K562 (cell line): ENCODE data around the gene NXF3. TPM values are rescaled to one million over a fixed set of nuclear protein-coding genes. Genes with fewer than 3 reads are reported as not detected.
A peak's percentile ranks its signal among the peaks of the same experiment; 100 is the strongest.

Experiments
- ARID3A ChIP-seq: IDR thresholded peaks from 2 replicates; pipeline ENCODE4 v1.6.1; 2012; ENCODE audit warnings: low read depth, low read length, improper control_type of control experiment, borderline replicate concordance
- DIDO1 ChIP-seq: fragments of 450-650 bp; IDR thresholded peaks from 2 replicates; pipeline ENCODE4 v1.6.1; 2016; ENCODE audit warnings: low read depth, missing biosample characterization, missing genetic modification characterization
- ELF2 ChIP-seq: fragments of 250-450 bp; sonication (Bioruptor Pico); IDR thresholded peaks from 2 replicates; pipeline ENCODE4 v1.5.0; 2021; ENCODE audit warnings: mild to moderate bottlenecking
- ETV1 ChIP-seq: fragments of 450-650 bp; conservative IDR thresholded peaks from 2 replicates; pipeline ENCODE4 v1.6.1; 2016; ENCODE audit warnings: missing genetic modification characterization, control low read depth, low read depth, missing compliant biosample characterization
- FOS ChIP-seq: IDR thresholded peaks from 3 replicates; pipeline ENCODE4 v1.6.1; 2011; ENCODE audit not compliant: insufficient read length; ENCODE audit errors: extremely low read depth
- HDGF ChIP-seq: fragments of 450-650 bp; IDR thresholded peaks from 2 replicates; pipeline ENCODE4 v1.6.1; 2016
- HOXB6 ChIP-seq: fragments of 250-450 bp; sonication (Bioruptor Pico); IDR thresholded peaks from 2 replicates; pipeline ENCODE4 v1.5.1; 2022; ENCODE audit warnings: mild to moderate bottlenecking, borderline replicate concordance
- L3MBTL2 ChIP-seq: fragments of 450-650 bp; IDR thresholded peaks from 2 replicates; pipeline ENCODE4 v1.6.1; 2016; ENCODE audit warnings: mild to moderate bottlenecking, moderate library complexity
- NUFIP1 ChIP-seq: fragments of 450-650 bp; IDR thresholded peaks from 2 replicates; pipeline ENCODE4 v1.6.1; 2018; ENCODE audit not compliant: partially characterized antibody
- PCBP1 ChIP-seq: fragments of 200-400 bp; formaldehyde crosslinking; IDR thresholded peaks from 2 replicates; pipeline ENCODE4 v1.6.1; 2018; ENCODE audit warnings: mild to moderate bottlenecking, low read depth, low read length; ENCODE audit not compliant: poor library complexity, severe bottlenecking
- PPARD ChIP-seq: fragments of 250-450 bp; sonication (Bioruptor Pico); IDR thresholded peaks from 2 replicates; pipeline ENCODE4 v1.8.0; 2022; ENCODE audit warnings: inconsistent platforms, mild to moderate bottlenecking, moderate library complexity
- PRMT5 ChIP-seq: sonication (generic); formaldehyde crosslinking; IDR thresholded peaks from 2 replicates; pipeline ENCODE4 v1.5.0; 2020; ENCODE audit warnings: missing genetic modification reagents
- RCOR1 ChIP-seq, 2 experiments: IDR thresholded peaks; 2 replicates each; pipeline ENCODE4 v1.6.1; 2012; ENCODE audit warnings: low read depth in 2 of 2, low read length in 2 of 2, borderline replicate concordance in 1 of 2, improper control_type of control experiment in 1 of 2
- ZFP1 ChIP-seq: fragments of 450-650 bp; formaldehyde crosslinking; IDR thresholded peaks from 2 replicates; pipeline ENCODE4 v1.4.0; 2020; ENCODE audit warnings: mild to moderate bottlenecking, mixed read lengths
- ZNF12 ChIP-seq: sonication (generic); formaldehyde crosslinking; IDR thresholded peaks from 2 replicates; pipeline ENCODE4 v1.4.0; 2020; ENCODE audit warnings: mild to moderate bottlenecking, missing genetic modification reagents
- ZNF277 ChIP-seq: fragments of 250-450 bp; sonication (Bioruptor Pico); IDR thresholded peaks from 2 replicates; pipeline ENCODE4 v1.8.0; 2022; ENCODE audit warnings: inconsistent platforms, mild to moderate bottlenecking, moderate library complexity, borderline replicate concordance
- ZNF280B ChIP-seq: fragments of 250-450 bp; sonication (Bioruptor Pico); IDR thresholded peaks from 2 replicates; pipeline ENCODE4 v1.5.1; 2021; ENCODE audit warnings: mild to moderate bottlenecking
- ZNF3 ChIP-seq: fragments of 250-450 bp; sonication (Bioruptor Pico); IDR thresholded peaks from 2 replicates; pipeline ENCODE4 v1.5.0; 2021; ENCODE audit warnings: mild to moderate bottlenecking, moderate library complexity
- ZNF699 ChIP-seq: fragments of 250-450 bp; sonication (Bioruptor Pico); IDR thresholded peaks from 2 replicates; pipeline ENCODE4 v1.8.0; 2021; ENCODE audit warnings: mild to moderate bottlenecking, moderate library complexity; ENCODE audit not compliant: insufficient replicate concordance
- ZNF764 ChIP-seq: fragments of 250-450 bp; sonication (Bioruptor Pico); IDR thresholded peaks from 2 replicates; pipeline ENCODE4 v1.4.0; 2020; ENCODE audit warnings: low read depth, mild to moderate bottlenecking, moderate library complexity
- ZNF79 ChIP-seq: fragments of 250-450 bp; sonication (Bioruptor Pico); IDR thresholded peaks from 2 replicates; pipeline ENCODE4 v1.4.0; 2020; ENCODE audit warnings: low read depth, mild to moderate bottlenecking, moderate library complexity
- polyA plus RNA-seq, 8 experiments: library from polyadenylated mRNA; depleted of rRNA in 4 of 8; stranded (reverse) in 5 of 8; unstranded in 3 of 8; fragments of >200 nt; fragmentation: Nextera tagmentation in 2 of 8; fragmentation: Illumina TruSeq in 1 of 8; extraction: Ambion mirVana in 2 of 8; extraction: Trizol in 1 of 8; gene quantifications; 2 replicates each; pipeline versions ENCODE4 v1.2.1 to v1.2.3, GENCODE V29; 2011 to 2014; ENCODE audit warnings: inconsistent platforms in 1 of 8, missing spikeins in 1 of 8
- total RNA-seq, 7 experiments: library from RNA; depleted of rRNA in 6 of 7; stranded (reverse); fragments of >200 nt in 6 of 7; fragmentation: Illumina TruSeq in 2 of 7; extraction: Trizol in 2 of 7; gene quantifications; 2 replicates each; pipeline versions ENCODE4 v1.2.1 to v1.2.3, GENCODE V29; 2011 to 2021; ENCODE audit warnings: low replicate concordance in 1 of 7
- TF ChIP-seq, protein P1 (sequence below): sonication (generic); formaldehyde crosslinking; IDR thresholded peaks from 2 replicates; pipeline ENCODE4 v1.8.0; 2022; ENCODE audit warnings: missing genetic modification reagents, mild to moderate bottlenecking, moderate library complexity, borderline replicate concordance

NXF3 gene
- total and polyA plus RNA-seq, 9 of the 15 experiments (the other 6 are each of a cell fraction or from before 2014, with no cell fraction given) = 0.18 to 0.40 (median 0.28) TPM; not detected in 2

- TF ChIP-seq ZNF280B (CRISPR knock-in tag) = no peak
- no peak for TF ChIP-seq ZFP1 (CRISPR knock-in tag)
- TF ChIP-seq, protein P1, sequence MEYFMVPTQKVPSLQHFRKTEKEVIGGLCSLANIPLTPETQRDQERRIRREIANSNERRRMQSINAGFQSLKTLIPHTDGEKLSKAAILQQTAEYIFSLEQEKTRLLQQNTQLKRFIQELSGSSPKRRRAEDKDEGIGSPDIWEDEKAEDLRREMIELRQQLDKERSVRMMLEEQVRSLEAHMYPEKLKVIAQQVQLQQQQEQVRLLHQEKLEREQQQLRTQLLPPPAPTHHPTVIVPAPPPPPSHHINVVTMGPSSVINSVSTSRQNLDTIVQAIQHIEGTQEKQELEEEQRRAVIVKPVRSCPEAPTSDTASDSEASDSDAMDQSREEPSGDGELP (CRISPR knock-in tag) = peak; percentile 38; the same call in 1 of the 2 replicates
- TF ChIP-seq RCOR1 (IDR thresholded peaks at IDR 0.05; ENCODE audit: borderline replicate concordance in 1 of 2, low read depth in 2 of 2, low read length in 2 of 2) = peak; percentile 74 to 77; a peak in 3 of 4 replicates
- TF ChIP-seq ZNF764 (CRISPR knock-in tag) = no peak
- TF ChIP-seq FOS = no peak
- no peak for TF ChIP-seq DIDO1 (tag)
- TF ChIP-seq NUFIP1 = no peak
- no peak for TF ChIP-seq HDGF
- no peak for TF ChIP-seq ZNF12
- no peak for TF ChIP-seq ZNF3 (CRISPR knock-in tag)
- no peak for TF ChIP-seq PCBP1
- TF ChIP-seq ARID3A = no peak
- TF ChIP-seq L3MBTL2 = peak; percentile 31; the same call in 1 of the 2 replicates
- no peak for TF ChIP-seq ZNF699 (CRISPR knock-in tag)
- TF ChIP-seq PPARD (CRISPR knock-in tag) = no peak
- TF ChIP-seq ZNF277 (CRISPR knock-in tag) = no peak
- TF ChIP-seq ETV1 (tag) = peak; percentile 50; the same call in 1 of the 2 replicates
- TF ChIP-seq PRMT5 (CRISPR knock-in tag) = no peak
- no peak for TF ChIP-seq ZNF79
- TF ChIP-seq ELF2 (CRISPR knock-in tag) = no peak
- no peak for TF ChIP-seq HOXB6
Observed at GRCh38 chrX:103101299-103102042, 8.5 kb upstream of the NXF3 start (continued).
